Measurements from ENCODE around the gene ARHGEF2.

The ARHGEF2 gene

GRCh38 chr1:155911156-155912055 lies 66.9 kb downstream of the ARHGEF2 start, which contains the start of gene RIT1:
Gene RIT1, minus strand, starts transcription at chr1:155911349. Its CDS starts 588 bp downstream, at chr1:155910761.
- no peak for DNase-seq (ENCODE audit: low read depth)

GRCh38 chr1:155910621-155911121 lies 67.7 kb downstream of the ARHGEF2 start:
- DNase-seq (ENCODE audit: low read depth), result no peak

- DNase-seq (ENCODE audit: low read depth), result no peak
These were observed 68.5 kb downstream of the ARHGEF2 start for GRCh38 chr1:155909894-155910293.

- no peak for DNase-seq (ENCODE audit: low read depth)
These were observed 74.1 kb downstream of the ARHGEF2 start for GRCh38 chr1:155904261-155904660.

- DNase-seq (ENCODE audit: low read depth), result no peak
These were observed 78.2 kb downstream of the ARHGEF2 start for GRCh38 chr1:155900161-155900560.

- no peak for DNase-seq (ENCODE audit: low read depth)
These were observed 78.7 kb downstream of the ARHGEF2 start for GRCh38 chr1:155899683-155900082.

- DNase-seq (ENCODE audit: low read depth), result no peak
These were observed 79.5 kb downstream of the ARHGEF2 start for GRCh38 chr1:155898888-155899287.

GRCh38 chr1:155897746-155898145 lies 80.6 kb downstream of the ARHGEF2 start:
- no peak for DNase-seq (ENCODE audit: low read depth)
